H1 (cell line): ENCODE measurements around the gene BHMT2. TPM values are rescaled to one million over a fixed set of nuclear protein-coding genes. Genes with fewer than 3 reads are reported as not detected.

Experiments
- BRCA1 ChIP-seq: IDR thresholded peaks from 2 replicates; pipeline ENCODE4 v1.6.1; 2012; ENCODE audit warnings: low read depth, low read length, improper control_type of control experiment
- EP300 ChIP-seq, 2 experiments: IDR thresholded peaks; 1 replicate in 1 of 2; 2 replicates in 1 of 2; pipeline ENCODE4 v1.6.1; 2011 to 2012; ENCODE audit warnings: low read depth in 2 of 2, low read length in 2 of 2, mild to moderate bottlenecking in 2 of 2, borderline replicate concordance in 1 of 2, inconsistent platforms in 1 of 2, moderate library complexity in 1 of 2
- SP2 ChIP-seq: IDR thresholded peaks from 2 replicates; pipeline ENCODE4 v1.6.1; 2012; ENCODE audit warnings: mild to moderate bottlenecking, low read length, inconsistent platforms
- polyA plus RNA-seq, 7 experiments: library from polyadenylated mRNA; depleted of rRNA in 3 of 7; stranded (reverse) in 5 of 7; unstranded in 2 of 7; fragments of >200 nt in 5 of 7; fragments of 200-250 nt in 2 of 7; gene quantifications; 1 replicate in 5 of 7; 2 replicates in 1 of 7; 4 replicates in 1 of 7; pipeline versions ENCODE4 v1.2.1 to v1.2.3, GENCODE V29; 2011 to 2013; ENCODE audit warnings: missing spikeins in 2 of 7, mixed read lengths in 2 of 7
- total RNA-seq: library from RNA; stranded (reverse); fragmentation: NEBNext Ultra II Directional; extraction: Animal tissue kit (Norgen Biotek cat#: 25700); gene quantifications from 2 replicates; pipeline ENCODE4 v1.2.1, GENCODE V29; 2021

Gene BHMT2
- total and polyA plus RNA-seq, 2 of the 8 experiments (the other 6 are each of a cell fraction or from before 2014, with no cell fraction given) = 0.11 TPM; not detected in 1

DNA sequence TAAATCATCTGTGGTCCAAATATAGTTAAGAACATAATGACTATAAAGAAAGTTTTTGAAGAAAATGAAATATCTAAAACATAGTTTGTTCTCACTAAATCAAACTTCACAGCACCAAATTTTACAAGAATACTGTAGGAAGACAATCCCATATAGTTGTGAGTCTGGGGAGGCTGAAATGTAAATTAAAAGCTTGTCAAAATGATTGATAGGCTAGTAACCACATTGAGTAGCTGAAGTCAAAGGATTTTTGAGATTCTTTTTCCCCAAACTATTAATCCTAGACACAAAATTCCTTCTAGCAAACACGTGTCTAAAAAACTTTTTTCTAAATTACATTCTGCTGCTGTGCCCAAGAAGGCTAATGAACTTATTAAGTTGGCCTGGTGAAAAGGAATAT lies 55.0 kb downstream of the BHMT2 start (continued):
- no peak for TF ChIP-seq BRCA1
- no peak for TF ChIP-seq EP300 (IDR thresholded peaks at IDR 0.05; ENCODE audit: borderline replicate concordance in 1 of 2, low read depth in 2 of 2, low read length in 2 of 2)
- no peak for TF ChIP-seq SP2
